Bone marrow (tissue), 2 donors: Measurements from ENCODE around the gene NR6A1.

Experiments
- DNase-seq, 2 donors: peaks; one replicate each; lab custom pipeline; 2025; lab: John Stamatoyannopoulos, UW

Gene NR6A1

GRCh38 chr9:124470306-124470705 lies 300.8 kb downstream of the NR6A1 start:
- no peak for DNase-seq

- no peak for DNase-seq
Measured at GRCh38 chr9:124469011-124469832, 301.9 kb downstream of the NR6A1 start.

DNA sequence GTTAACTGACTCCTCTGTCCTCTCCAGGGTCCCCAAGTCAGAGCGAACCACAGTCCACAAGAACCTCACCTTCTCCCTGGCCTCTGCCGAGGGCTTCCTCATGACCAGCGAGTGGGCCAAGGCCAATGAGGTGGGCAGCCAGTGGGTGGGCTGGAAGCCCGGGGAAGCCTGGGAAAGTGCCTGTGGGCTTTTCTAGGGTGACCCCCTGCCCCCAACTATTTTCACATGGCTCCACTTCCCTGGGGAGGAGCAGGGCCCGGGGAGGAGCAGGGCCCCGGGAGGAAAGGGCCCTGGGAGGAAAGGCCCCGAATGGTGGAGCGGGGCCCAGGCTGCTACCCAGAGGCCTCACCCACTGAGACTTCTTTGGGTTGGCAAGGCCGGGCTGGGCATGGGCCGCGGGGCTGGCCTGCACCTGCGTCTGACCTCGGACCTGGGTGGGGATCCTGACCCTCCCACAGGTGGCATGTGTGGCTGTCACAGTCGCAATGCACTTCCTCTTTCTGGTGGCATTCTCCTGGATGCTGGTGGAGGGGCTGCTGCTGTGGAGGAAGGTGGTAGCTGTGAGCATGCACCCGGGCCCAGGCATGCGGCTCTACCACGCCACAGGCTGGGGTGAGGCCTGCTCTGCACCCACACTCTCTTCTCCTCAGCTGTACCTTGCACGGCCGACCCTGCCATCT lies 302.9 kb downstream of the NR6A1 start:
- DNase-seq = no peak

DNA sequence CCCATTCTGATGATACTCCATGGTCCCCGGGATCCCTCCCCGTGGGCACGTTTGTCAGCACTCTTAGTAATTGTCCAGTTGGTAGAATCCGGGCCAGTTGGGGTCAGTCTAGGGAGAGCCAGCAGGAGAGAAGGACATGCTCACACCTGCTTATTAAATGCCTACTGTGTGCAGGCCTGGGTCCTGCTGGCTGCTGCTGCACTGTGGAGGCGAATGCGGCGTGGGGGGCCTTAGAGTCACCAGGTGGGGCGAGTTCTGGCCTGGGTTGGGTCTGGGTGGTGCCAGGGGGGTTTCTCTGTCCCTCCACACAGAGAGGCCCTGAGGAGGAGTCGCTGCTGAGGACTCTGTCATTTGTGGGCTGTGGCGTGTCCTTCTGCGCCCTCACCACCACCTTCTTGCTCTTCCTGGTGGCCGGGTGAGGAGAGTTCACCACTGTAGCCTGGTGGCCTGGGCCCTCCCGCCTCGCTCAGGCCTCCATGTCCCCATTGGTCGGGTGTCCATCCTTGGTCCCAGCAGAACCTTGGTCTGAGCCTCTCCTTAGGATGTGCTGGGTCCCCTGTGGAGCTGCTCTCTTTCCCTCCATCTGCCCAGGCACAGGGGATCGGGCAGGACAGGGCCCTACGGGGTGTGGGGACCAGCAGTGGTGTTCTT lies 303.6 kb downstream of the NR6A1 start:
- no peak for DNase-seq
